DOHH2 (cell line): ENCODE measurements around the gene FLT3.

Experiments
- H3F3A ChIP-seq: fragments of 200-600 bp; sonication (generic), shearing (Covaris generic); 2 replicates; pipeline ENCODE4 v1.6.0; 2016; ENCODE audit warnings: antibody characterized with exemption, mild to moderate bottlenecking; ENCODE audit not compliant: control insufficient read depth, insufficient read depth
- H3K27ac ChIP-seq: fragments of 200-600 bp; sonication (generic); 2 replicates; pipeline ENCODE4 v1.5.1; 2014; ENCODE audit warnings: low read depth, mild to moderate bottlenecking, low read length, moderate library complexity
- H3K27me3 ChIP-seq: fragments of 200-600 bp; sonication (generic); 2 replicates; pipeline ENCODE4 v1.6.1; 2014; ENCODE audit warnings: mild to moderate bottlenecking, low read length, mixed read lengths; ENCODE audit not compliant: control insufficient read depth
- H3K36me3 ChIP-seq: fragments of 200-600 bp; sonication (generic); 2 replicates; pipeline ENCODE4 v1.6.1; 2014; ENCODE audit warnings: mild to moderate bottlenecking, low read length, moderate library complexity, mixed read lengths; ENCODE audit not compliant: control insufficient read depth
- H3K4me1 ChIP-seq: fragments of 200-600 bp; sonication (generic); 2 replicates; pipeline ENCODE4 v1.6.1; 2014; ENCODE audit warnings: mild to moderate bottlenecking, low read length, mixed read lengths; ENCODE audit not compliant: control insufficient read depth
- H3K4me2 ChIP-seq: fragments of 200-600 bp; sonication (generic); 2 replicates; pipeline ENCODE4 v1.6.0; 2014; ENCODE audit warnings: mild to moderate bottlenecking, low read length, moderate library complexity
- H3K4me3 ChIP-seq: fragments of 200-600 bp; sonication (generic); 2 replicates; pipeline ENCODE4 v1.5.1; 2014; ENCODE audit warnings: mild to moderate bottlenecking, low read length, mixed read lengths
- H3K79me2 ChIP-seq: fragments of 200-600 bp; sonication (generic); 2 replicates; pipeline ENCODE4 v1.6.1; 2014; ENCODE audit warnings: mild to moderate bottlenecking, low read length, mixed read lengths; ENCODE audit not compliant: control insufficient read depth
- H3K9me2 ChIP-seq: fragments of 200-600 bp; sonication (generic); replicated peaks from 2 replicates; pipeline ENCODE4 v1.6.1; 2014; ENCODE audit warnings: mild to moderate bottlenecking, low read length, mixed read lengths; ENCODE audit not compliant: control insufficient read depth
- H3K9me3 ChIP-seq: fragments of 200-600 bp; sonication (generic); 2 replicates; pipeline ENCODE4 v1.6.1; 2014; ENCODE audit warnings: antibody characterized with exemption, low read length, mixed read lengths; ENCODE audit not compliant: control insufficient read depth, insufficient read depth
- H4K20me1 ChIP-seq: fragments of 200-600 bp; sonication (generic); 2 replicates; pipeline ENCODE4 v1.6.0; 2014; ENCODE audit warnings: low read depth, mild to moderate bottlenecking, antibody characterized with exemption, low read length, moderate library complexity; ENCODE audit not compliant: control insufficient read depth, insufficient read depth
- CTCF ChIP-seq: fragments of 200-600 bp; sonication (generic); IDR thresholded peaks from one replicate; pipeline ENCODE4 v1.5.1; 2014; ENCODE audit warnings: antibody characterized with exemption, mild to moderate bottlenecking, low read depth, low read length; ENCODE audit not compliant: poor library complexity, severe bottlenecking
- EZH2phosphoT487 ChIP-seq: fragments of 200-600 bp; sonication (generic); IDR thresholded peaks from 2 replicates; pipeline ENCODE4 v1.6.1; 2017; ENCODE audit warnings: borderline replicate concordance, mild to moderate bottlenecking, antibody characterized with exemption, low read length, moderate library complexity, mixed read lengths

FLT3 gene

GRCh38 chr13:27967736-27968315 lies 132.6 kb downstream of the FLT3 start:
- no peaks in the 10 kb centered on the region for H3K9me3 ChIP-seq
- no peaks in the 10 kb centered on the region for H3K4me1 ChIP-seq
- H3K4me2 ChIP-seq: no peak overlapping the region
- H3K4me3 ChIP-seq: no peak overlapping the region
- TF ChIP-seq CTCF: no peak
- TF ChIP-seq EZH2phosphoT487: no peak
- no peaks in the 10 kb centered on the region for H4K20me1 ChIP-seq
- no peak overlapping the region for H3K27ac ChIP-seq
- H3K9me2 ChIP-seq: no peaks in the 10 kb centered on the region
- no peaks in the 10 kb centered on the region for H3K27me3 ChIP-seq
- no peaks in the 10 kb centered on the region for H3K36me3 ChIP-seq
- H3K79me2 ChIP-seq: no peaks in the 10 kb centered on the region
- H3F3A ChIP-seq: no peaks in the 10 kb centered on the region

- TF ChIP-seq EZH2phosphoT487 (no peak), CTCF (no peak)
- no peaks in the 10 kb centered on the region for H3K9me3 ChIP-seq
- no peaks in the 10 kb centered on the region for H3K4me1 ChIP-seq
- peaks cover 3% of the 10 kb centered on the region; the same call in 1 of the 2 replicates for H3K27me3 ChIP-seq
- no peaks in the 10 kb centered on the region for H3F3A ChIP-seq
- H3K36me3 ChIP-seq: no peaks in the 10 kb centered on the region
- H3K79me2 ChIP-seq: no peaks in the 10 kb centered on the region
- no peaks in the 10 kb centered on the region for H4K20me1 ChIP-seq
- H3K9me2 ChIP-seq: no peaks in the 10 kb centered on the region
- no peak overlapping the region for H3K27ac ChIP-seq
- no peak overlapping the region for H3K4me2 ChIP-seq
- H3K4me3 ChIP-seq: no peak overlapping the region
Measured at GRCh38 chr13:27967203-27967735, 133.1 kb downstream of the FLT3 start.

DNA sequence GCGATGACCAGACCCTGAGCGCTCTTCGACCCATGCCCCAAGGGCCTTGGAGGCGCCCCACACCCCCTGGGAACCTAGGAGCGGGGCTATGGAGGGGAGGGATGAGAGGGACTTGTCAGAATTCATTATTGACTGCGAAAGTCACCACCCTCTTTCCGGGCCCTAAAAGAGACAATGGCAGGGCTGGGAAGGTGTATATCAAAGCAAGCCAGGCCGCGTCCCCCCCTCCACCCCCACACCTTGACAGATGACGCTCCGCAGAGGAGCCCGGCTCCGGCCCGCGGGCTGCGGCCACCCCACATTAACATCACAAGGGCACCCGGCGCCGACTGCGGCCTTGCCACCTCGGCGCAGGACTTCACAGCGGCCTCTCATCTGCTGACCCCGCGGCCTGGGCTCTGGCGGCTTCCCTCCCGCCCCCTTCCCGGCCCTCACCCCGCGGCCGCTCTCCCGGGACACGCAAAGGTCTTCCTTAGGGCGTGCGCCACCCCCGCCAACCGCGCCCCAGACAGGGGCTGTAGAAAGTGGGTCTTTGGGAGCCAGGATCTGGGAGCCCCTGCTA lies 133.7 kb downstream of the FLT3 start:
- H3F3A ChIP-seq: no peaks in the 10 kb centered on the region
- TF ChIP-seq CTCF (no peak), EZH2phosphoT487 (no peak)
- H3K4me3 ChIP-seq: no peak overlapping the region
- H3K27ac ChIP-seq: no peak overlapping the region
- no peaks in the 10 kb centered on the region for H3K9me2 ChIP-seq
- H3K79me2 ChIP-seq: no peaks in the 10 kb centered on the region
- no peaks in the 10 kb centered on the region for H3K9me3 ChIP-seq
- no peaks in the 10 kb centered on the region for H4K20me1 ChIP-seq
- H3K4me1 ChIP-seq: no peaks in the 10 kb centered on the region
- peaks cover 6% of the 10 kb centered on the region; the same call in 1 of the 2 replicates for H3K27me3 ChIP-seq
- H3K36me3 ChIP-seq: no peaks in the 10 kb centered on the region
- no peak overlapping the region for H3K4me2 ChIP-seq
